ENCODE data around the gene CTPS1. TPM values are rescaled to one million over a fixed set of nuclear protein-coding genes. Genes with fewer than 3 reads are reported as not detected.

CTPS1 gene
- total RNA-seq, 1 donor from 2014 or later: 25.6 TPM

- no peaks in the 10 kb centered on the region for H3K9me3 Mint-ChIP-seq (ENCODE audit: unreplicated experiment)
- H3K36me3 Mint-ChIP-seq (ENCODE audit: unreplicated experiment): no peaks in the 10 kb centered on the region
- TF ChIP-seq, protein P1, sequence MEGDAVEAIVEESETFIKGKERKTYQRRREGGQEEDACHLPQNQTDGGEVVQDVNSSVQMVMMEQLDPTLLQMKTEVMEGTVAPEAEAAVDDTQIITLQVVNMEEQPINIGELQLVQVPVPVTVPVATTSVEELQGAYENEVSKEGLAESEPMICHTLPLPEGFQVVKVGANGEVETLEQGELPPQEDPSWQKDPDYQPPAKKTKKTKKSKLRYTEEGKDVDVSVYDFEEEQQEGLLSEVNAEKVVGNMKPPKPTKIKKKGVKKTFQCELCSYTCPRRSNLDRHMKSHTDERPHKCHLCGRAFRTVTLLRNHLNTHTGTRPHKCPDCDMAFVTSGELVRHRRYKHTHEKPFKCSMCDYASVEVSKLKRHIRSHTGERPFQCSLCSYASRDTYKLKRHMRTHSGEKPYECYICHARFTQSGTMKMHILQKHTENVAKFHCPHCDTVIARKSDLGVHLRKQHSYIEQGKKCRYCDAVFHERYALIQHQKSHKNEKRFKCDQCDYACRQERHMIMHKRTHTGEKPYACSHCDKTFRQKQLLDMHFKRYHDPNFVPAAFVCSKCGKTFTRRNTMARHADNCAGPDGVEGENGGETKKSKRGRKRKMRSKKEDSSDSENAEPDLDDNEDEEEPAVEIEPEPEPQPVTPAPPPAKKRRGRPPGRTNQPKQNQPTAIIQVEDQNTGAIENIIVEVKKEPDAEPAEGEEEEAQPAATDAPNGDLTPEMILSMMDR (IDR thresholded peaks at IDR 0.05): no peak
- H3K4me1 Mint-ChIP-seq (ENCODE audit: unreplicated experiment): peaks cover 7% of the 10 kb centered on the region
- no peaks in the 10 kb centered on the region for H3K27me3 Mint-ChIP-seq (ENCODE audit: unreplicated experiment)
- no peak for DNase-seq (ENCODE audit: extremely low spot score, unreplicated experiment)
- no peak overlapping the region for H3K4me3 Mint-ChIP-seq (ENCODE audit: unreplicated experiment)
- no peak overlapping the region for H3K27ac Mint-ChIP-seq (ENCODE audit: unreplicated experiment)
Measured at GRCh38 chr1:40954626-40955025, 24.9 kb upstream of the CTPS1 start.

- Mint-ChIP-seq H3K4me1 (ENCODE audit: unreplicated experiment) (peaks cover 7% of the 10 kb centered on the region), H3K36me3 (ENCODE audit: unreplicated experiment) (no peaks in the 10 kb centered on the region), H3K4me3 (ENCODE audit: unreplicated experiment) (no peak overlapping the region), H3K27ac (ENCODE audit: unreplicated experiment) (no peak overlapping the region), H3K27me3 (ENCODE audit: unreplicated experiment) (no peaks in the 10 kb centered on the region), H3K9me3 (ENCODE audit: unreplicated experiment) (no peaks in the 10 kb centered on the region)
- DNase-seq (ENCODE audit: extremely low spot score, unreplicated experiment): no peak
- TF ChIP-seq, protein P1 (IDR thresholded peaks at IDR 0.05): no peak
Measured at GRCh38 chr1:40955266-40955665, 24.2 kb upstream of the CTPS1 start.

- no peaks in the 10 kb centered on the region for H3K27me3 Mint-ChIP-seq (ENCODE audit: unreplicated experiment)
- DNase-seq (ENCODE audit: extremely low spot score, unreplicated experiment): no peak
- H3K36me3 Mint-ChIP-seq (ENCODE audit: unreplicated experiment): no peaks in the 10 kb centered on the region
- H3K27ac Mint-ChIP-seq (ENCODE audit: unreplicated experiment): no peak overlapping the region
- H3K4me3 Mint-ChIP-seq (ENCODE audit: unreplicated experiment): no peak overlapping the region
- TF ChIP-seq, protein P1 (IDR thresholded peaks at IDR 0.05): no peak
- H3K4me1 Mint-ChIP-seq (ENCODE audit: unreplicated experiment): peaks cover 7% of the 10 kb centered on the region
- H3K9me3 Mint-ChIP-seq (ENCODE audit: unreplicated experiment): no peaks in the 10 kb centered on the region
Measured at GRCh38 chr1:40956407-40956806, 23.1 kb upstream of the CTPS1 start.

DNA sequence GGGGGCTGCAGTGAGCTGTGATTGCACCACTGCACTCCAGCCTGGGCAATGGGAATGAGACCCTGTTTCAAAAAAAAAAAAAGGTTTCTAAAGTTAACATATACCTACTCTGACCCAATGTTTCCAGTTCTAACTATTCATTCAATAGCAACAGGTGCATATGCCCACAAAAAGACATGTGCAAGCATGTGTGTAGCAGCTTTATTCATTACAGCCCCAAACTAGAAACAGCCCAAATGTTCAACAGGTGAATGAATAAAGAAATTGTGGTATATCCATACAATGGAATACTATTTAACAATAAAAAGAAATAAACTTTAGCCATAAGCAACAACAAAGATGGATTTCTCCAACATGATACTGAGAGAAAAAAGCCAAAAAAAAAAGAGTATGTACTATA lies 21.3 kb upstream of the CTPS1 start:
- no peaks in the 10 kb centered on the region for H3K27me3 Mint-ChIP-seq (ENCODE audit: unreplicated experiment)
- DNase-seq (ENCODE audit: extremely low spot score, unreplicated experiment): no peak
- no peak overlapping the region for H3K4me3 Mint-ChIP-seq (ENCODE audit: unreplicated experiment)
- TF ChIP-seq, protein P1 (IDR thresholded peaks at IDR 0.05): no peak
- peaks cover 3% of the 10 kb centered on the region for H3K4me1 Mint-ChIP-seq (ENCODE audit: unreplicated experiment)
- no peak overlapping the region for H3K27ac Mint-ChIP-seq (ENCODE audit: unreplicated experiment)
- H3K36me3 Mint-ChIP-seq (ENCODE audit: unreplicated experiment): no peaks in the 10 kb centered on the region
- no peaks in the 10 kb centered on the region for H3K9me3 Mint-ChIP-seq (ENCODE audit: unreplicated experiment)

- no peaks in the 10 kb centered on the region for H3K9me3 Mint-ChIP-seq (ENCODE audit: unreplicated experiment)
- TF ChIP-seq, protein P1 (IDR thresholded peaks at IDR 0.05): no peak
- H3K4me1 Mint-ChIP-seq (ENCODE audit: unreplicated experiment): peaks cover 23% of the 10 kb centered on the region
- H3K27me3 Mint-ChIP-seq (ENCODE audit: unreplicated experiment): no peaks in the 10 kb centered on the region
- H3K36me3 Mint-ChIP-seq (ENCODE audit: unreplicated experiment): no peaks in the 10 kb centered on the region
- H3K27ac Mint-ChIP-seq (ENCODE audit: unreplicated experiment): no peak overlapping the region
- no peak for DNase-seq (ENCODE audit: extremely low spot score, unreplicated experiment)
- no peak overlapping the region for H3K4me3 Mint-ChIP-seq (ENCODE audit: unreplicated experiment)
Measured at GRCh38 chr1:40965531-40965930, 14.0 kb upstream of the CTPS1 start.

Measured in osteocyte (in vitro differentiated cells).